Cardiac fibroblast (primary cell): ENCODE measurements around the gene GMPPB.
A peak's percentile ranks its signal among the peaks of the same experiment; 100 is the strongest.
"Not testable (repeated sequence)": the region's sequence is repeated elsewhere in the genome, so short reads cannot be mapped to it uniquely, and the experiment has no call there.

ENCODE experiments used
- DNase-seq, 2 donors: peaks; one replicate each; pipeline versions ENCODE4 v3.0.0 to v3.0.0-alpha.2; 2010; ENCODE audit warnings: low read depth in 2 of 2
- H3K4me3 ChIP-seq, 2 donors: replicated peaks in 1 of 2; 1 replicate in 1 of 2; 2 replicates in 1 of 2; pipeline ENCODE4 v1.5.1; 2011; ENCODE audit warnings: low read depth in 2 of 2, low read length in 2 of 2, mild to moderate bottlenecking in 2 of 2, moderate library complexity in 1 of 2
- TF ChIP-seq, protein P1 (sequence below): IDR thresholded peaks from one replicate; pipeline ENCODE4 v1.5.1; 2011; ENCODE audit warnings: low read depth, mild to moderate bottlenecking, low read length, inconsistent platforms

GMPPB gene

DNA sequence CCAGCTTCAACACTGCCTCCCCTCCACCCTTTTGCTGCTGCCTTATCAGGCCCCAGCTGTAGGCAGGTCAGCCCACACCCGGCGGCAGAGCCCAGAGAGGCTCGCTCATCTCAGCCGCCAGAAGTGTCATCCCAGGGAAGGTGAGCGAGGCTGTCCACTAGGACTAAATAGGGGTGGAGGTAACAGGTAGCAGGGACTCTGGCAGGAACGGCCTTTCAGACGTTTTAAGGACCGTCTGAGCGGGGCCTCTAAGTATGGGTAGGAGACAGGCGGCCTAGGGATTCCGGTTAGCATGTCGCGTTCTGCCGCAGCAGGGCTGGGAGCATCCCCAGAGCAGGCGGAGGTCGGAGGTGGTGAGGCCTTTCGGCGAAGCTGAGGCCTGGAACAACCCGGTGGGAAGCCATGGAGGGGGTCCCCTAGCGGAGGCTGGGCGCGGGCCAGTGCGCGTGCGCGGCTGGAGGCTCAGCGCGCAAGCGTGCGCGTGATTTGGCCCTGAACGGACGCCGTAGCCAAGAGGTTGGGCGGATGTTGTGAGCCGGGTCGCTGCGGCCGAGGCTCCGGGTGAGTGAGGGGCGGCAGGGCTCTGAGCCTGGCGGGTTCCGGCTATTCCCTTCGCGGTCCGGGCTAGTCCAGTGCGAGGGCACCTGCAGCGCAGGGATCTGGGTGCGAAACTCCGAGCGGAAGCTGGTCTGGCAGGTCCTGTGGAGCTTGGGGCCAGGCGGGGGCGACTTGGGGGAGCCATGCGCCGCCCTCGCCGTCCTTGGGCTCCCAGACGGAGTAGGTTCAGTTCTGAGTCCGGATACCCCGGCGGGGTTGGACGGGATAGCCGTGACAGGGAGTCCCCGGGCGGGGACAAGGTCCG is 34.5 kb downstream of the GMPPB start, which contains the start of the genes MST1 and RNF123:
TSS of gene MST1 (minus strand) at position 429 of the 862 bp plus-strand sequence. CDS start 783 bp downstream, outside the sequence.
TSS of gene RNF123 (plus strand) at position 512 of the 862 bp plus-strand sequence. CDS start 1,609 bp downstream, outside the sequence.
- H3K4me3 ChIP-seq: peak within 1 kb of the TSS; percentile 74 to 98
- DNase-seq: peak; percentile 91 to 93
- TF ChIP-seq, protein P1, sequence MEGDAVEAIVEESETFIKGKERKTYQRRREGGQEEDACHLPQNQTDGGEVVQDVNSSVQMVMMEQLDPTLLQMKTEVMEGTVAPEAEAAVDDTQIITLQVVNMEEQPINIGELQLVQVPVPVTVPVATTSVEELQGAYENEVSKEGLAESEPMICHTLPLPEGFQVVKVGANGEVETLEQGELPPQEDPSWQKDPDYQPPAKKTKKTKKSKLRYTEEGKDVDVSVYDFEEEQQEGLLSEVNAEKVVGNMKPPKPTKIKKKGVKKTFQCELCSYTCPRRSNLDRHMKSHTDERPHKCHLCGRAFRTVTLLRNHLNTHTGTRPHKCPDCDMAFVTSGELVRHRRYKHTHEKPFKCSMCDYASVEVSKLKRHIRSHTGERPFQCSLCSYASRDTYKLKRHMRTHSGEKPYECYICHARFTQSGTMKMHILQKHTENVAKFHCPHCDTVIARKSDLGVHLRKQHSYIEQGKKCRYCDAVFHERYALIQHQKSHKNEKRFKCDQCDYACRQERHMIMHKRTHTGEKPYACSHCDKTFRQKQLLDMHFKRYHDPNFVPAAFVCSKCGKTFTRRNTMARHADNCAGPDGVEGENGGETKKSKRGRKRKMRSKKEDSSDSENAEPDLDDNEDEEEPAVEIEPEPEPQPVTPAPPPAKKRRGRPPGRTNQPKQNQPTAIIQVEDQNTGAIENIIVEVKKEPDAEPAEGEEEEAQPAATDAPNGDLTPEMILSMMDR: peak; percentile 34

GRCh38 chr3:49688338-49689045 is 35.3 kb downstream of the GMPPB start:
- DNase-seq: not testable (repeated sequence)
- peak overlapping the region; percentile 74 to 98 for H3K4me3 ChIP-seq

- DNase-seq, H3K4me3 ChIP-seq: not testable (repeated sequence)
These were observed 36.3 kb downstream of the GMPPB start for GRCh38 chr3:49687424-49687795.

GRCh38 chr3:49686769-49687423 is 36.9 kb downstream of the GMPPB start:
- peak overlapping the region; percentile 11 to 34 for H3K4me3 ChIP-seq
- DNase-seq: peak; percentile 39 to 70

DNA sequence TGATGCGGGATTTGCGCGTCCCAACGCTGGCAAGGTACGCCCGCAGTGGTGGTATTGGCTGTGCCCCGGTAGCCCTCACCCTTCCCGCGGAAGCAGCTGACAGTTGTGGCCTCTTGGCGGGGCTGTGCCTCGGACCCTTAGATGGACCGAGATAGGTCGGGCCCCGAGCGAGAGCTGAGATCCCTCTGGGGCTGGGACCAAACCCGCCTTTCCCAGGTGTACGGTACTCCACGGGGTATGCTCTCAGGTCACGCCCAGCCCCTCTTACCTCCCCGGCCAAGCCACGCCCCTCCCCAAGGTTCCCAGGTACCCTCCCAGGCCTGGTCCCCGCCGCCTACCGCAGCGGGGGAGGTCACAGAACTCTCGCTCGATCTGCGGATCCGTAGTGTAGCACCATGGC is 37.4 kb downstream of the GMPPB start:
- DNase-seq: not testable (repeated sequence)
- peak overlapping the region; percentile 11 to 34 for H3K4me3 ChIP-seq

DNA sequence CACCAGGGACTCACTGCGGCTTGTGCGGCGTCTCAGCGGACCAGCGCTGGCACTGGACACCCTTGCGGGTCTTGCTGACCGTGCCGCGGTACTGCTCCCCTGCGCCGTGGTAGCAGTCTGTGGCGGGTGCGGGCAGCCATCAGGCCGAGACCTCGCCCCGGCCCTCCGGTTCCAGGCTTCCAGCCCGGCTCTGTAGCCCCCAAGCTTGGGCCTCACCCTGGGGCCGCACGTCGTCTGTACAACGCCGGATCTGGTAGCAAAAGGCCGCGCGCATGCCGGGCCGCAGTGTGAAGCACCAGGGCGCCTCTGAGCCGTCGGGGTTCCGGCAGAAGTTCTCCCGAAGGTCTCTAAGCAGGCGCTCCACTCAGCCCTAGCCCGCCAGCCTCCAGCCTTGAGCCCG is 37.9 kb downstream of the GMPPB start:
- not testable (repeated sequence) for DNase-seq, H3K4me3 ChIP-seq

DNA sequence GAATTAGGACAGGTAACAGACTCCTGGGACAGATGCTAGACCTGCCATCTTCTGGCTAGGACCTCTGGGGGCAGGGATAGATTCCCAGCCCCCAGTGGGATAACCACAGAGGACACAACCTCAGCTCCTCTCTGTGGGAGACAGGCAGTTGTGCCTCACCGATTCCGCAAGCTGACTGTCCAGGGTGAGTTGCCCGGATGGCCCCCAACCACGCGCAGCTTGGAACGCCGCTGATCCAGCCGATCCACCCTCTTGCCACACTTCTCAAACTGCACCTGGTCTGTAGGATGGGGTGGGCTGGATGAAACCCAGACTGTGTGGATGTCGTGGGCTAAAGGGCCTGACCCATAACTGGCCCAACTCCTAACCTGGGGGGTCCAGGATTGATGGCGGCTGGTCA is 38.6 kb downstream of the GMPPB start:
- DNase-seq, H3K4me3 ChIP-seq: not testable (repeated sequence)

DNA sequence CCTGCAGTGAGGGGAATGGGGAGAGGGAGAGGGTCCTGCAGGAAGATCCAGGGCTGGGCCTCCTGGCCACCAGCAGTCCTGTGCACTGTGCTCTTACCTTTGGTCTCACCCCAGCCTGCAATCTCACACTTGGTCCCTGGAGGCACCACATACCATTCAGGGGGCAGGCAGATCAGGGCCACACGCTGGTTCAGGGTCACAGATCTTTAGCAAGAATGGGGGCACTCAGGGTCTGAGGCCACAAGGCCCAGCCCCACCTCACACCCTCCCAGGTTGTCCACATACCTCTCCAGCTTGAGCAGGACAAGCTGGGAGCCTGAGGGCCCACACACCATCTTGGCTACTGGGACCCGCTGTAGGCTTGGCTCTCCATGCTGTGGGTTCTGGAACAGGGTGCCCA is 39.3 kb downstream of the GMPPB start:
- not testable (repeated sequence) for DNase-seq, H3K4me3 ChIP-seq

GRCh38 chr3:49683162-49683561 is 40.6 kb downstream of the GMPPB start:
- no peak overlapping the region for H3K4me3 ChIP-seq
- no peak for DNase-seq
- TF ChIP-seq, protein P1: no peak

GRCh38 chr3:49681543-49681942 is 42.2 kb downstream of the GMPPB start:
- TF ChIP-seq, protein P1: no peak
- no peak for DNase-seq

More at GRCh38 chr3:49681543-49681942, 42.2 kb downstream of the GMPPB start:
- no peak overlapping the region for H3K4me3 ChIP-seq
